HG03571 (cell line): ENCODE results near the gene ACSL3.
"Not testable (repeated sequence)": the region's sequence is repeated elsewhere in the genome, so short reads cannot be mapped to it uniquely, and the experiment has no call there.

Source experiments
- ATAC-seq: cut with Tn5 transposase; IDR thresholded peaks from one replicate; pipeline ENCODE4 v1.9.1; 2021; ENCODE audit not compliant: unreplicated experiment

The ACSL3 gene

DNA sequence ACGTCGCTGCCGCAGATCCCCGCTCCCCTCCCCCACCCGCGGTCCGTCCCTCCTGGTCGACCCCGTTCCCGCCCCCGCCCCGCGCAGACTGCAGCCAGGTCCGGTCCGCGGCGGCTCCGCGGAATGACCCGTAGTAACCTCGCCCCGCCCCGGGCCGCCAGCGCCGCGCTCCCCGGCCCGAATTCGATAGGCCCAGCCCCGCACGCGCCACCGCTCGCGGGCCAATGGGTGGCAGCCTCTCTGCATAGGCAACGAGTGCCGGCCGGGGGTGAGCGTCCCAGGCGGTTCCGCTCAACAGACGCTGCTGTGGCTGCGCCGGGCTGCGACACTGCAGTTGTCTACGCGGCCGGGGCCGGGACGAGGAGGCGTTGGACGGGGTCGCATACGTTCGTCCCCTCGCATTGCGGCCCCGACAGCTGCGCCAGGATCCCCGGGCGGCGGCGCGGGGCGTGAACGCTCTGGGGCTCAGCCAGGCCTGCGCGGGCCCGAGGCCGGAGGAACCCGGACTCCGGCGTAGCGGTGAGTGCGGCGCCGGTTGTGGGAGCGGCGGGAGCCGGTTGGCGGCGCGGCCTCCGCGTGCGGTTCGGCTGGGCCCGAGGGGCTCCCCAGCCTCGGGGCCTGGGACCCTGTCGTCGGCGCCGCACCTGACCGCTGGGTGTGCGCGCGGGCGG, at the start of gene ACSL3:
Gene ACSL3 (plus strand): TSS at position 297 of the 671 bp plus-strand sequence. CDS start 47,737 bp downstream, outside the sequence.
- peak; percentile 98 for ATAC-seq

DNA sequence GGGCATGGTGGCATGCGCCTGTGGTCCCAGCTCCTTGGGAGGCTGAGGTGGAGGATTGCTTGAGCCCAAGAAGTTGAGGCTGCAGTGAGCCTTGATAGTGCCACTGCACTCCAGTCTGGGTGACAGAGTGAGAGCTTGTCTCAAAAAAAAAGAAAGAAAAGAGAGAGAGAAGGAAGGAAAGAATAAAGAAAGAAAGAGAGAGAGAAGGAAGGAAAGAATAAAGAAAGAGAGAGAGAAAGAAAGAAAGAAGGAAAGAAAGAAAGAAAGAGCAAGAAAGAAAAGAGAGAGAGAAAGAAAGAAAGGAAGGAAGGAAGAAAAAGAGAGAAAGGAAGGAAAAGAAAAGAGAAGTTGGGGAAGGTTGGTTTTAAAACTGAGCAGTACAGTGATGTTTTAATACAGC, 49.0 kb upstream of the ACSL3 start:
- ATAC-seq, result no peak

DNA sequence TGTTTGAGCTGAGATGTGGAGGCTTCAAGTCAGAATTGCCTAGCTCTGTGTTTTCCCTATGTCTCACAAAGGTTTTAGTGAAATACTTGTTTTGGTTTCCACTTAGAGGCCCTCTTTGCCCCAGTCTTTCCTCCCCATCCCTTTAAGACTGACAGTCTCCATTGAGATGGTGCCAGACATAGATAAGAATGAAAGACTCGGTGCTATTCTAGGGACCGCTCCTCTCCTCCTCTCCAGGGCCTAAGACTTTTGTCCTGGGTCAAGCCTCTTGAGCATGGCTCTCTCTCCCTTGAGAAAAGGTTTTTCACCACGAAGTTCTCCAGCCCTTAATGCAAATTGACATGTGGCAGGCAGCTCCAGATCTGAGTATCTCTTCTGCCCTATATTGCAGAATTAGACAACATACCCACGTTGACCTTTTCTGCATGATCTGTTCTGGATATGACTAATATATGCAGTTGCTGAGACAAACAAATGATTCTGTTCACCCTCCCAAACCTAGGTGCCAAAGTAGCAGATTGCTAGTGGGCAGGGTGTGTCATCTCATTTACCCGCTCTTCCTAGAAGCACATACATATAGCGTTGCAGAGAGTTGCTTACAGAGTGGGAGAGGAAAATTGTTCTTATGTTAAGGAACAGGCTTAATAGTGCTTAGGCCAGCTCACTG, 47.5 kb upstream of the ACSL3 start:
- ATAC-seq, result peak; percentile 87

- ATAC-seq, result no peak
These were observed 41.0 kb upstream of the ACSL3 start for GRCh38 chr2:222819722-222820333.

- ATAC-seq, result no peak
These were observed 37.5 kb upstream of the ACSL3 start for GRCh38 chr2:222823183-222823930.

DNA sequence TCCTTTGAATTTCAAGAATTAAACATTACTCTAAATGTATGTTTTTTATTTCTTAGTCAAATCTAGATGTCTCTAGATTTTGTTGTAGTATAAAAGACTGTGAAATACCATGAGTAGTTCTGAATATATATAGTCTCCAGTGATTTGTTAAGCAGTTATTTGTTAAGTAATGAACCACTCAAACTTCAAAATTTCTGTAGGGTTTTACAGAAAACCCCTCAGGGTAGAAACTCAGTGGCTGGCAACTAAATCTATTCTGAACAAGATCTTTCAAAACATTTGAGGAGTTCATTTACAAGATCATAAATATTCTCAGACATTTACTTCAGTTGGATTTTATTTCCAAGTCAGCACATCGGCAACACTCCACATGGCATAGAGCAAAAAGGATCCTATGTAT, 35.8 kb upstream of the ACSL3 start:
- ATAC-seq, result no peak

DNA sequence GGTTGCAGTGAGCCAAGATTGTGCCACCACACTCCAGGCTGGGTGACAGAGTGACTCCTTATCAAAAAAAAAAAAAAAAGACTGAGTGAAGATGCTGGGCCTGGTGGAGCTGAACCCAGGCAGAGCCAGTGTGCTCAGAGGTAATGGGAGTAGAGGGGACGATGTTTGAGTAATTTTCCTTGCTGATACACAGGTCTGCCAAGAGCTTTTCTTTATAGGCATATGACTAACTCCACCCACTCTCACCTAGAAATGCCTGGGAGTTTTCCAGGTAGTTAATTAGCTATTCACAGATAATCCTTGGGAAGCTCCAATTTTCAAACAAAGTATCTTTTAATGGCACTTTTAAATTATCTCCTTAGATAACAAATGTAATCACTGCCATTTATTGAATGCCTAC, 33.4 kb upstream of the ACSL3 start:
- ATAC-seq, result no peak

GRCh38 chr2:222828572-222828971, 32.3 kb upstream of the ACSL3 start:
- ATAC-seq, result no peak

GRCh38 chr2:222830164-222830563, 30.7 kb upstream of the ACSL3 start:
- no peak for ATAC-seq

DNA sequence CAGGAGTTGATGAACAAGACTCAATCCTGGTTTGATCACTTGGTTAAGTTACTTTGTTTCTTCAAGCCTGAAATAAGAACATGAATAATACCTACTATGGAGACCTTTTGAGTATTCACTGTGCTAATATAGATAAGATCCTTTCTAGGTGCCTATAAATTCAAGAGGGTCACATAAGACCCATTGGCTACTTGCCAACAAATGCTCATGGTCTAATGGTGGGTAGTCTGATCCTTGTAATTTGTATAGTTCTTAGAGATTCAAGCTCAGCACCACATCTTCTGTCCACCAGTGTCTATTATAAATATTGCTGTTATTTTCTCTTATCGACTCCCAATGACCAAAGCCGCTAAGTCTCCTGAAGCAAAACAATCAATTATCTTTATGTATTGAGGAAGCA, 27.4 kb upstream of the ACSL3 start:
- ATAC-seq, result no peak

DNA sequence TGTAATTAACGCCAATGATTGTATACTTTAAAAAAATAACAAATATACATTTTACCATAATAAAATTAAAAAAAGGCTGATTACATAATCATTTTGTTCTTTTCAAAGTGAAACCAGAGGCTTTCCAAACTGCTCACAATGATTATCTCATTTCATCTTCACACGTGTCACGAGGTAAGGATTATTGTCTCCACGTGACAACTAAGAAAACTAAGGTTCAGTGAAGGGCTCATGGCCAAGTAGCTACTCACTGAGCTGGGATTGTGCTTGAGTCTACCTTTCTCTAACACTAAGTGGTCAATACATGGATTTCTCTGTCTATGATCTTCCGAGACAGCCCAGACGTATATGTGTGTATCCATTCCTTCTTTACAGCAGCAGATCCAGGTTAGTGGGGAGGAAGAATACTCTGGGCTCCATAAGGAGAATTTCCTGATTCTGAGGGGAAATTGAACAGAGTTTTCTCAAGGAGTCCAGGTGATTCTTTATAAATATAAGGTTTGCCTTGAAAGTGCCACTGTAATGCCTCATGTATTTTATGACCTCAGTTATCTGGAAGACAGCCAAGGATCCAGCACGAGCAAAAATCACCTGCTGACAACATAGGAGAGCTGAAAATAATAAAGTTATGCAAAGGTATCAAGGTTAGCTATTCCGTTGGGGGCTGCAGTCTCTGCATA, 25.6 kb upstream of the ACSL3 start:
- ATAC-seq, result no peak

DNA sequence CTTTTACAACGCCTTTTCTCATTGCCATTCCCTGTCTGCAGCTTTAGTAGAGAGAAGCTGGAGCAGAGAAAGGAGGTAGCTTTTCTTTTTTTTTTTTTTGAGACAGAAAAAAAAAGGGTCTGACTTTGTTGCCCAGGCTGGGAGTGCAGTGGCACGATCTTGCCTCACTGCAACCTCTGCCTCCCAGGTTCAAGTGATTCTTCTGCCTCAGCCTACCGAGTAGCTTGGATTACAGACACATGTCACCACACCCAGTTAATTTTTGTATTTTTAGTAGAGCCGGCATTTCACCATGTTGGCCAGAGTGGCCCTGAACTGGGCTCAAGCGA, 25.0 kb upstream of the ACSL3 start:
- no peak for ATAC-seq

DNA sequence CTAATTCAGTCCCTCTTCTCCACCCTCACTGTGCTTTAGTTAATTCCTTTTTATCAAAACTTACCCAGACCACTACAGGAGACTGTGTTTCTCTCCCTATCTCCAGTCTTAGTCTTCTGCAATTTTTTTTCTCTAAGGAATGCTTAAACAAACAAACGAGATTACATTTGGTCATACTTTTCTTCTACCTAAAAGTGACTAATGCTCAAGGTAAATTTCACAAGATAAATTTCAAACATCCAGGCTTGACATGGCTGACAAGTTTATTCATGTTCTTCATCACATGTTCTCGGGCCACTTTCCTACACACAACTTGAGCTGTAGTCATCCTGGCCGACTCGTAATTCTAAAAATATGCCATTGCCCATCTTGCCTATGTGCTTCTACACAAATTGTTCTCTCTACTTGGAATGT, 23.2 kb upstream of the ACSL3 start:
- ATAC-seq, result no peak

GRCh38 chr2:222840060-222840802, 20.6 kb upstream of the ACSL3 start:
- no peak for ATAC-seq

GRCh38 chr2:222842491-222843174, 18.2 kb upstream of the ACSL3 start:
- no peak for ATAC-seq

DNA sequence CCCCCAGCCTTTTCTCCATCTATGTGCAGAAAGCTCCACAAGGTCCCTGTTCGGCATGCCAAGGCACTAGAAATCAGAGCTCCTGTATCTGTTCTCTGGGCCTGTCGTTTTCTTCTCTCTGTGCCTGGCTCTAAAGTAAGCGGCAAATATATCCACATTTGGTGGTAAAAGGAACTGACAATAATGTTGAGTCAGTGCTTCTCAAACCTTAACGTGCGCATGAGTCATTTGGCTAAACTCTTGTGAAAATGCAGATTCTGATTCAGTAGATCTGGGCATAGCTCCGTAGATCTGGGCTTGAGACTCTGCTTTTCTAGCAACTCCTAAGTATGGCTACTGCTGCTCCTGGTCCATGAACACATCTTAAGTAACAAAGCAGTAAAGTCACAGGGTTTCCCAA, 16.5 kb upstream of the ACSL3 start:
- no peak for ATAC-seq

GRCh38 chr2:222845314-222845713, 15.5 kb upstream of the ACSL3 start:
- not testable (repeated sequence) for ATAC-seq

- ATAC-seq, result no peak
These were observed 14.8 kb upstream of the ACSL3 start for GRCh38 chr2:222846003-222846402.

GRCh38 chr2:222848031-222848430, 12.8 kb upstream of the ACSL3 start:
- not testable (repeated sequence) for ATAC-seq

DNA sequence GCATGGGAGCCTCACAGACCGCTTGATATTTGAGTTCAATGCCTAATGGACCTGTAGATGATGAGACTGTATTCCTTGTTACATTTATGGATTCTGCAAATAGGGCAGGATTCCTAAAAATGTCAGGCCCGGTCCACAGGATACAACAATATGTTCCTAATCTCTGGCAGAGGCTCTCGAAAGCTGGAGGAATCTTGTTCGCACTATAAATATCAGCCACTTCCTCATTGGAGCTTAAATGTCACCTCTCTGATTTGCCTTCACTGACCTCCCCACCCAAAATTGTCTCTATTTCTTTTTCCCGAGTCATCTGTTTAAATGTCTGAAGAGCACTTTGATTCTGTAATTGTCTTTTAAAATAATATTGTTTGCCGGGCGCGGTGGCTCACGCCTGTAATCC, 12.0 kb upstream of the ACSL3 start:
- no peak for ATAC-seq
